GM21825 (cell line): ENCODE measurements around the gene IGFBP2.

Source experiments
- ATAC-seq: cut with Tn5 transposase; IDR thresholded peaks from one replicate; pipeline ENCODE4 v1.9.1; 2021; ENCODE audit warnings: mild to moderate bottlenecking, moderate library complexity; ENCODE audit not compliant: unreplicated experiment

IGFBP2 gene

DNA sequence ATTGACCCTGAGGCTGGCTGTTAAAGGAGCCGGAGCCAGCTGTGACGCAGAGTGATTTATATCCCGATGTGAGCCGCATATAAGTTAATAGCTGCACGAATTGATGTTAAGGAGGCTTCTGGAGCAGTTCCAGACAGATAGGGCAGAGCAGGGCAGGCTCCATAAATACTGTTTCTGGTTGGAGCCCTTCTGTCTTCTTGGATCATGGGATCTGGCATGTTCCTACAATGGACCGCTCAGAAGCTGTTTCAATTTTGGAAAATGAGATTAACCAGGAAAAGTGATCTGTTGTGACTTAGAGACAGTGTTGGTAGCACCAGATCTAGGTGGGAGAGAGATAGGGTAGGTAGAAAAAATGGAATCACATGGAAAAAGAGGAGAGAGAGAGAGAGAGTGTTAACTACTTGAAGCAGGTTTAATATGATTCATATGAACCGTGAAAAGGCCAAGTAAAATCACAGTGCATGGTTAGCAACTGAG is 66.9 kb downstream of the IGFBP2 start:
- ATAC-seq, result no peak

DNA sequence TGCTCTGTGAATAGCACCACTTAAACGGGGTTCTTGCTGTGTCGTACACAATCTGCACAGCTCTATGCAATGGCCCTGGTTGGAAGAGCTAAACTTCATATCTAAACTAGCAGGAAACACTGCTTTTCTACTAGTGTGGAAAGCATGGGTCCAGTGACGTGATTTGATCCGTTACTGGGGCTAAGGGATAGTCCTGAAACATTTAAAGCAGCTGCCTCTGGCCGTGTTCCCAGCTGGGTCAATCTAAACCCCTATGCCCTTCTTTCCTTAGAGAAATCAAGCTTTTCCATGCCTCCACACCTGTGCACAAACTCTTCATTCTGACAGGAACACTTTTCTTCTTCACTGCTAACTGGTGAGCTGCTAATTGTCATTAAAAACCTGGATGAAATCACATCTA is 67.6 kb downstream of the IGFBP2 start:
- ATAC-seq, result no peak

GRCh38 chr2:216701544-216701943 is 68.3 kb downstream of the IGFBP2 start:
- ATAC-seq, result no peak

DNA sequence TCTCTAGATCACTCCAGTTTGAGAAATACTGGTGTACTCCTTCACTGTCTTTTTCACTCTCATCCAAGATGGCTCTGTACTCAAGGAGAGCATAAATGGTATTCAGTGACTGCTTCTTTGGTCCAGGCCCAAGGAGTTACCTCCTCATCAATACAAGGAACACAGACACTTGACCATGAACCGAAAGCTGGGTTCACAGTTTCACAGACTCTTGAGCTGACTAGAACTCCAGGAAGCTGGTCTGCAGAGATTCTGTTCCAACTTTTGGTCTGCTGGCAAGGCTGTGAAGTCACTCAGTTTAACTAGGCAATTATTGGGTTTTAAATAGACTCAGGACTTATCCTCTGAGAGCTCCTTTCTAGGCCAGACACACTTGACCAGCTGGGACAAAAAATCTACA is 69.5 kb downstream of the IGFBP2 start:
- ATAC-seq, result no peak

- ATAC-seq, result no peak
Measured at GRCh38 chr2:216710551-216711301, 77.5 kb downstream of the IGFBP2 start.

DNA sequence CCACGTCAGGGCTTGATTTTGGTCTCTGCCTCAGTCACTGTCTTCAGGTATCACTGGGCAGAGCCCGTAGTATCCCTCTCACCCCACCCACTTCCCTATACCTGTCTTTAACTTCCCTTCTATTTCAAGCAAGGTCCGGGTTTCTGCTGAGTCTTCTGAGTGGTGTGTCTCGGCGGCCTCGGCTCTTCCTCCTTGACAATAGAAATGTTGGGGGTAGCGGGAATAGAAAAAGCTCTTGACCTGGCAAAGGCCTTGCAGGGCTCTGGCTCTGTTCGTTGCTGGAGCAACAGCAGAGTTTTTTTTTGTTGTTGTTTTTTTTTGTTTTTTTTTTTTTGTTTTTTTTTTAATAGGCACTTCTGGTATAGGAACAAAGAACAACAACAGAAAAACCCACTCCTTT is 78.1 kb downstream of the IGFBP2 start:
- ATAC-seq, result no peak

GRCh38 chr2:216713691-216714336 is 80.6 kb downstream of the IGFBP2 start:
- no peak for ATAC-seq
